Measurements from ENCODE around the gene NOTUM.

DNA sequence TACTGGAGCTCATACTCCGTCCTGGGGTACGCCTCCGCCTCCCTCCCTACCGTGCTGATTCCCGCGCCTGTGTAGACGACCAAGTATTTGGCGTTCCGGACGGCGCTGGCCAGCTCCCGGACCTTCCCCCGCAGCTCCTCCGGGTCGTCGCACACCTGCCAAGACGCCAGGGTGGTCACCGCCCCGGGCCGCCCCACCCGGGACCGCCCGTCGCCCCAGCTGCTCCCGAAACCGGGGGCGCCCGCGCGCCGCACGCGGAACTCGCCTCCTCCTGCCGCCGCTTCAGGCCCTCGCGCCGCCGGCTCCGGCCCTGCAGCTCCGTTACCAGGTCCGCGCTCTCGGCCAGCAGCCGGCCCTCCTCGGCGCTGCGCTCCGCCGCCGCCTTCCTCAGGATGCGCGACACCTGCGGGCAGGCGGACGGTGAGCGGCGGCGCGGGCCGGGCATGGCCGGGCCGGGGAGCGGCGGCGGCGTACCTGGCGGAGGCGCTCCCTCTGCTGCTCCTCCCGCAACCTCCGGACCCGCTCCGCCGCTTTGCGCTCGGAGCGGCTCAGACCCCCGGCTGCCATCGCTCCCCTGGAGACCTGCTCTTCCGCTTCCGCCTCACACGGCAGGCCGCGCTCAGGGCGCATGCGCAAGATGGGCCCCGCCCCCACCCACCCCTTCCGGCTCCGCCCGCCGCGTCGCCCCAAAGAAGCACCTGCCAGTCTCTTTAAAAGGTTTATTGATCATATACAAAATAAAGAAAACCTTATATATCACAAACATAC is 43.2 kb downstream of the NOTUM start, which contains the start of gene SIRT7:
- no peak for TF ChIP-seq EZH2 (IDR thresholded peaks at IDR 0.05; ENCODE audit: borderline replicate concordance, low read depth, low read length, severe bottlenecking)
- TF ChIP-seq, protein P1, sequence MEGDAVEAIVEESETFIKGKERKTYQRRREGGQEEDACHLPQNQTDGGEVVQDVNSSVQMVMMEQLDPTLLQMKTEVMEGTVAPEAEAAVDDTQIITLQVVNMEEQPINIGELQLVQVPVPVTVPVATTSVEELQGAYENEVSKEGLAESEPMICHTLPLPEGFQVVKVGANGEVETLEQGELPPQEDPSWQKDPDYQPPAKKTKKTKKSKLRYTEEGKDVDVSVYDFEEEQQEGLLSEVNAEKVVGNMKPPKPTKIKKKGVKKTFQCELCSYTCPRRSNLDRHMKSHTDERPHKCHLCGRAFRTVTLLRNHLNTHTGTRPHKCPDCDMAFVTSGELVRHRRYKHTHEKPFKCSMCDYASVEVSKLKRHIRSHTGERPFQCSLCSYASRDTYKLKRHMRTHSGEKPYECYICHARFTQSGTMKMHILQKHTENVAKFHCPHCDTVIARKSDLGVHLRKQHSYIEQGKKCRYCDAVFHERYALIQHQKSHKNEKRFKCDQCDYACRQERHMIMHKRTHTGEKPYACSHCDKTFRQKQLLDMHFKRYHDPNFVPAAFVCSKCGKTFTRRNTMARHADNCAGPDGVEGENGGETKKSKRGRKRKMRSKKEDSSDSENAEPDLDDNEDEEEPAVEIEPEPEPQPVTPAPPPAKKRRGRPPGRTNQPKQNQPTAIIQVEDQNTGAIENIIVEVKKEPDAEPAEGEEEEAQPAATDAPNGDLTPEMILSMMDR (IDR thresholded peaks at IDR 0.05; ENCODE audit: borderline replicate concordance, extremely low read depth, low read length, poor library complexity, severe bottlenecking), result no peak

Measured in DND-41 (cell line).